ENCODE measurements around the gene DOCK3.

DNA sequence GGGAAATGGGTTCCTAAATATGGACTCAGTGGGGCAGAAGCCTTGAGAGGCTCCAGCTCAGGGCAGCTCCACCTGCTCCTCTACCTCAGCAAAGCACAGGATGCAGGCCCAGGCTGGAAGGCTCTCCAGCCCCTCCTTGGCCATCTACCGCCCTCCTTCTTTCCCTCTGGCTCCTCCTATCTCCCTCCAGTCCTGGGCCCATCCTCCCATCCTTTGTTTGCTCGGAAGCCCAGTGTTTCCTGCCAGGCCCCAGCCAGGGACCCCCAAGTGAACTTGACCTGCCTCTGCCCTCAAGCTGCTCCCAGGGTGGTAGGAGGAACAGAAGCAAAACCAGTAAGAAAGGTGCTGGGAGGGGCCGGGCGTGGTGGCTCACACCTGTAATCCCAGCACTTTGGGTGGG lies 37.7 kb upstream of the DOCK3 start:
- TF ChIP-seq MXI1 (conservative IDR thresholded peaks at IDR 0.05; ENCODE audit: poor library complexity, severe bottlenecking) (no peak), EP300 (conservative IDR thresholded peaks at IDR 0.05; ENCODE audit: poor library complexity, severe bottlenecking) (no peak), EZH2 (IDR thresholded peaks at IDR 0.05; ENCODE audit: borderline replicate concordance, insufficient read depth, low read length, poor library complexity, severe bottlenecking) (no peak), POLR2AphosphoS5 (IDR thresholded peaks at IDR 0.05) (no peak)
- TF ChIP-seq, protein P1, sequence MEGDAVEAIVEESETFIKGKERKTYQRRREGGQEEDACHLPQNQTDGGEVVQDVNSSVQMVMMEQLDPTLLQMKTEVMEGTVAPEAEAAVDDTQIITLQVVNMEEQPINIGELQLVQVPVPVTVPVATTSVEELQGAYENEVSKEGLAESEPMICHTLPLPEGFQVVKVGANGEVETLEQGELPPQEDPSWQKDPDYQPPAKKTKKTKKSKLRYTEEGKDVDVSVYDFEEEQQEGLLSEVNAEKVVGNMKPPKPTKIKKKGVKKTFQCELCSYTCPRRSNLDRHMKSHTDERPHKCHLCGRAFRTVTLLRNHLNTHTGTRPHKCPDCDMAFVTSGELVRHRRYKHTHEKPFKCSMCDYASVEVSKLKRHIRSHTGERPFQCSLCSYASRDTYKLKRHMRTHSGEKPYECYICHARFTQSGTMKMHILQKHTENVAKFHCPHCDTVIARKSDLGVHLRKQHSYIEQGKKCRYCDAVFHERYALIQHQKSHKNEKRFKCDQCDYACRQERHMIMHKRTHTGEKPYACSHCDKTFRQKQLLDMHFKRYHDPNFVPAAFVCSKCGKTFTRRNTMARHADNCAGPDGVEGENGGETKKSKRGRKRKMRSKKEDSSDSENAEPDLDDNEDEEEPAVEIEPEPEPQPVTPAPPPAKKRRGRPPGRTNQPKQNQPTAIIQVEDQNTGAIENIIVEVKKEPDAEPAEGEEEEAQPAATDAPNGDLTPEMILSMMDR (IDR thresholded peaks at IDR 0.05; ENCODE audit: poor library complexity, severe bottlenecking), result no peak

Measured in neural cell (in vitro differentiated cells).